GM18909 (cell line): ENCODE results near the gene ZNF148.

ENCODE experiments used
- ATAC-seq: cut with Tn5 transposase; IDR thresholded peaks from one replicate; pipeline ENCODE4 v1.9.1; 2021; ENCODE audit warnings: mild to moderate bottlenecking; ENCODE audit not compliant: unreplicated experiment, poor library complexity

The ZNF148 gene

GRCh38 chr3:125202197-125202596 lies 172.9 kb downstream of the ZNF148 start:
- no peak for ATAC-seq

GRCh38 chr3:125200731-125201139 lies 174.4 kb downstream of the ZNF148 start:
- peak; percentile 82 for ATAC-seq

GRCh38 chr3:125194849-125195601 lies 180.1 kb downstream of the ZNF148 start:
- no peak for ATAC-seq

- ATAC-seq, result no peak
These were observed 180.9 kb downstream of the ZNF148 start for GRCh38 chr3:125194061-125194848.

- peak; percentile 71 for ATAC-seq
These were observed 182.7 kb downstream of the ZNF148 start for GRCh38 chr3:125192190-125193035.

- ATAC-seq, result peak; percentile 17
These were observed 183.4 kb downstream of the ZNF148 start for GRCh38 chr3:125191730-125192129.

- no peak for ATAC-seq
These were observed 183.9 kb downstream of the ZNF148 start for GRCh38 chr3:125191256-125191655.

- no peak for ATAC-seq
These were observed 184.3 kb downstream of the ZNF148 start for GRCh38 chr3:125190786-125191185.

- no peak for ATAC-seq
These were observed 185.6 kb downstream of the ZNF148 start for GRCh38 chr3:125189378-125190165.

- ATAC-seq, result no peak
These were observed 186.2 kb downstream of the ZNF148 start for GRCh38 chr3:125188955-125189354.

- no peak for ATAC-seq
These were observed 187.6 kb downstream of the ZNF148 start for GRCh38 chr3:125187599-125187910.

- no peak for ATAC-seq
These were observed 188.1 kb downstream of the ZNF148 start for GRCh38 chr3:125186800-125187598.

- peak; percentile 74 for ATAC-seq
These were observed 188.8 kb downstream of the ZNF148 start for GRCh38 chr3:125186261-125186787.

GRCh38 chr3:125185805-125186204 lies 189.3 kb downstream of the ZNF148 start:
- peak; percentile 29 for ATAC-seq

- no peak for ATAC-seq
These were observed 195.3 kb downstream of the ZNF148 start for GRCh38 chr3:125179884-125180240.

GRCh38 chr3:125179143-125179883 lies 195.8 kb downstream of the ZNF148 start:
- no peak for ATAC-seq

- no peak for ATAC-seq
These were observed 197.4 kb downstream of the ZNF148 start for GRCh38 chr3:125177746-125178145.
